WTC11 (cell line): ENCODE results near the gene BCAS1. TPM values are rescaled to one million over a fixed set of nuclear protein-coding genes. Genes with fewer than 3 reads are reported as not detected.

Experiments
- ATAC-seq: fragments of 200-7000 bp; cut with Tn5 transposase; 2 replicates; pipeline ENCODE4 v1.10.0; 2021; ENCODE audit warnings: mild to moderate bottlenecking, moderate library complexity
- CTCF ChIA-PET: fragments of 300-600 bp; sonication (Branson Sonifier 250); formaldehyde crosslinking; loops from one replicate; lab custom pipeline; 2021; ENCODE audit warnings: antibody characterized with exemption; lab: Charles Lee
- POLR2A ChIA-PET: fragments of 350-600 bp; sonication (Branson Sonifier 250); formaldehyde crosslinking; loops from one replicate; lab custom pipeline; 2021; ENCODE audit warnings: antibody characterized with exemption; lab: Charles Lee
- DNase-seq: peaks from one replicate; pipeline ENCODE4 v3.0.0; 2021; ENCODE audit warnings: low spot score
- H3K27ac Mint-ChIP-seq: 2 replicates; pipeline ENCODE4 v1.8.0; 2021; ENCODE audit warnings: mixed read lengths
- H3K27me3 Mint-ChIP-seq: 2 replicates; pipeline ENCODE4 v1.8.0; 2021; ENCODE audit warnings: low read depth, mild to moderate bottlenecking, moderate library complexity, mixed read lengths
- H3K36me3 Mint-ChIP-seq: 2 replicates; pipeline ENCODE4 v1.8.0; 2021; ENCODE audit warnings: mixed read lengths
- H3K4me1 Mint-ChIP-seq: 2 replicates; pipeline ENCODE4 v1.8.0; 2022; ENCODE audit warnings: mixed read lengths
- H3K4me3 Mint-ChIP-seq: 2 replicates; pipeline ENCODE4 v1.8.0; 2021; ENCODE audit warnings: mild to moderate bottlenecking, moderate library complexity, mixed read lengths
- H3K9me3 Mint-ChIP-seq: 2 replicates; pipeline ENCODE4 v1.8.0; 2021; ENCODE audit warnings: mixed read lengths
- ARID4B ChIP-seq: sonication (generic); formaldehyde crosslinking; IDR thresholded peaks from 2 replicates; pipeline ENCODE4 v1.8.0; 2023; ENCODE audit warnings: missing genetic modification reagents, mild to moderate bottlenecking, borderline replicate concordance
- ATF1 ChIP-seq: sonication (generic); formaldehyde crosslinking; IDR thresholded peaks from 2 replicates; pipeline ENCODE4 v1.8.1; 2023; ENCODE audit warnings: mild to moderate bottlenecking, moderate library complexity, missing genetic modification reagents
- ATF6 ChIP-seq: sonication (generic); formaldehyde crosslinking; IDR thresholded peaks from 2 replicates; pipeline ENCODE4 v1.8.1; 2023; ENCODE audit warnings: mild to moderate bottlenecking, missing genetic modification reagents
- CTCF ChIP-seq: fragments of 200-600 bp; IDR thresholded peaks from 2 replicates; pipeline ENCODE4 v1.8.0; 2022; ENCODE audit warnings: antibody characterized with exemption
- ELF4 ChIP-seq: sonication (generic); formaldehyde crosslinking; IDR thresholded peaks from 2 replicates; pipeline ENCODE4 v1.8.1; 2022; ENCODE audit warnings: low read depth, mild to moderate bottlenecking, moderate library complexity, missing genetic modification reagents
- ESRRA ChIP-seq: sonication (generic); formaldehyde crosslinking; IDR thresholded peaks from 2 replicates; pipeline ENCODE4 v1.8.1; 2022; ENCODE audit warnings: mild to moderate bottlenecking, missing genetic modification reagents, borderline replicate concordance
- FOXK1 ChIP-seq: sonication (generic); formaldehyde crosslinking; IDR thresholded peaks from 2 replicates; pipeline ENCODE4 v1.8.0; 2022; ENCODE audit warnings: mild to moderate bottlenecking, moderate library complexity, missing genetic modification reagents
- GABPB1 ChIP-seq: sonication (generic); formaldehyde crosslinking; IDR thresholded peaks from 2 replicates; pipeline ENCODE4 v1.8.1; 2023; ENCODE audit warnings: mild to moderate bottlenecking, missing genetic modification reagents
- GTF2I ChIP-seq: fragments of 250-450 bp; sonication (Bioruptor Pico); conservative IDR thresholded peaks from 2 replicates; pipeline ENCODE4 v1.4.0; 2021; ENCODE audit warnings: mild to moderate bottlenecking
- JUN ChIP-seq: sonication (generic); formaldehyde crosslinking; IDR thresholded peaks from 2 replicates; pipeline ENCODE4 v1.8.0; 2023; ENCODE audit warnings: mild to moderate bottlenecking, missing genetic modification reagents
- NFATC4 ChIP-seq: fragments of 250-450 bp; sonication (Bioruptor Pico); IDR thresholded peaks from 2 replicates; pipeline ENCODE4 v1.9.0; 2021; ENCODE audit warnings: mild to moderate bottlenecking
- NFE2L1 ChIP-seq: sonication (generic); formaldehyde crosslinking; IDR thresholded peaks from 2 replicates; pipeline ENCODE4 v1.8.1; 2023; ENCODE audit warnings: missing genetic modification reagents
- NR1H2 ChIP-seq: sonication (generic); formaldehyde crosslinking; IDR thresholded peaks from 2 replicates; pipeline ENCODE4 v1.9.0; 2021; ENCODE audit warnings: mild to moderate bottlenecking, moderate library complexity, missing genetic modification reagents
- NR3C1 ChIP-seq: sonication (generic); formaldehyde crosslinking; conservative IDR thresholded peaks from 2 replicates; pipeline ENCODE4 v1.8.1; 2023; ENCODE audit warnings: low read depth, mild to moderate bottlenecking, missing genetic modification reagents
- SMAD4 ChIP-seq: sonication (generic); formaldehyde crosslinking; IDR thresholded peaks from 2 replicates; pipeline ENCODE4 v1.8.0; 2022; ENCODE audit warnings: mild to moderate bottlenecking, missing genetic modification reagents
- SP1 ChIP-seq: sonication (generic); formaldehyde crosslinking; conservative IDR thresholded peaks from 2 replicates; pipeline ENCODE4 v1.8.1; 2022; ENCODE audit warnings: missing genetic modification reagents
- TCF7 ChIP-seq: sonication (generic); formaldehyde crosslinking; IDR thresholded peaks from 2 replicates; pipeline ENCODE4 v1.8.0; 2022; ENCODE audit warnings: mild to moderate bottlenecking, low read depth, missing genetic modification reagents, moderate library complexity
- ZNF232 ChIP-seq: sonication (generic); formaldehyde crosslinking; IDR thresholded peaks from 2 replicates; pipeline ENCODE4 v1.8.0; 2022; ENCODE audit warnings: mild to moderate bottlenecking, missing genetic modification reagents
- ZNF263 ChIP-seq: sonication (generic); formaldehyde crosslinking; IDR thresholded peaks from 2 replicates; pipeline ENCODE4 v1.8.1; 2022; ENCODE audit warnings: low read depth, mild to moderate bottlenecking, moderate library complexity, missing genetic modification reagents
- ZNF416 ChIP-seq: fragments of 250-450 bp; sonication (Bioruptor Pico); IDR thresholded peaks from 2 replicates; pipeline ENCODE4 v1.9.0; 2021; ENCODE audit warnings: mild to moderate bottlenecking, inconsistent platforms
- total RNA-seq: library from RNA; stranded (reverse); gene quantifications from 3 replicates; pipeline ENCODE4 v1.2.3, GENCODE V29; 2021
- TF ChIP-seq, protein P1 (sequence below): sonication (generic); formaldehyde crosslinking; conservative IDR thresholded peaks from 2 replicates; pipeline ENCODE4 v1.8.1; 2022; ENCODE audit warnings: mild to moderate bottlenecking, missing genetic modification reagents
- TF ChIP-seq, protein P2 (sequence below): sonication (generic); formaldehyde crosslinking; IDR thresholded peaks from 2 replicates; pipeline ENCODE4 v1.8.1; 2022; ENCODE audit warnings: mild to moderate bottlenecking, moderate library complexity, missing genetic modification reagents
- TF ChIP-seq, protein P3 (sequence below): sonication (generic); formaldehyde crosslinking; IDR thresholded peaks from 2 replicates; pipeline ENCODE4 v1.8.0; 2022; ENCODE audit warnings: missing genetic modification reagents

Gene BCAS1
- total RNA-seq, 1 experiment from 2014 or later = 0.11 TPM

DNA sequence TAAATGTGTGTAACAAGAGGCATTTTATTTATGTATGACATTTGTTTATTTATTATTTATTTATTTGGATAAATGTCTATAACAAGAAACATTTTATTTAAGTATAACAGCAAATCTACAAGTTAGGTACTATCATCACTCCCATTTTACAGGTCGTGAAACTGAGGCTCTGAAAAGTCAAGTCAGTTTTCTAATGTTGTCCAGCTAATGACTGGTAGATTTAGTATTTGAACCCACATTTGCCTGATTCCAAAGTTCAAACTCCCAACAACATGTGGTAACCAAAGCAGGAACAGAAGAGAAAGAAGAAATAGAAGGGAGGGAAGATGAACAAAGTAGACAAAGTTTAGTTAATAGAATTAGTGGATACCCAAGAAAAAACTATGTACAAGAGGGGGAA lies 32.9 kb downstream of the BCAS1 start:
- no peaks in the 10 kb centered on the region for H3K36me3 Mint-ChIP-seq
- H3K27me3 Mint-ChIP-seq = no peaks in the 10 kb centered on the region
- DNase-seq = no peak
- CTCF ChIA-PET = interaction anchor here (0.9 to 1.2 kb wide), 2 partner anchors 20 to 66 kb away, joined by 3 read pairs; no protein-coding TSS in a partner anchor
- no peak for ATAC-seq
- TF ChIP-seq TCF7 (CRISPR knock-in tag) = no peak
- TF ChIP-seq ATF6 = no peak
- TF ChIP-seq ATF1 (CRISPR knock-in tag) = no peak
- TF ChIP-seq SP1 (CRISPR knock-in tag) = no peak
- TF ChIP-seq ZNF416 (CRISPR knock-in tag) = no peak
- no peak for TF ChIP-seq NFE2L1 (CRISPR knock-in tag)
- no peak for TF ChIP-seq GTF2I (CRISPR knock-in tag)
- TF ChIP-seq, protein P1, sequence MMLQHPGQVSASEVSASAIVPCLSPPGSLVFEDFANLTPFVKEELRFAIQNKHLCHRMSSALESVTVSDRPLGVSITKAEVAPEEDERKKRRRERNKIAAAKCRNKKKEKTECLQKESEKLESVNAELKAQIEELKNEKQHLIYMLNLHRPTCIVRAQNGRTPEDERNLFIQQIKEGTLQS (CRISPR knock-in tag) = no peak
- no peak for TF ChIP-seq FOXK1 (CRISPR knock-in tag)
- TF ChIP-seq, protein P2, sequence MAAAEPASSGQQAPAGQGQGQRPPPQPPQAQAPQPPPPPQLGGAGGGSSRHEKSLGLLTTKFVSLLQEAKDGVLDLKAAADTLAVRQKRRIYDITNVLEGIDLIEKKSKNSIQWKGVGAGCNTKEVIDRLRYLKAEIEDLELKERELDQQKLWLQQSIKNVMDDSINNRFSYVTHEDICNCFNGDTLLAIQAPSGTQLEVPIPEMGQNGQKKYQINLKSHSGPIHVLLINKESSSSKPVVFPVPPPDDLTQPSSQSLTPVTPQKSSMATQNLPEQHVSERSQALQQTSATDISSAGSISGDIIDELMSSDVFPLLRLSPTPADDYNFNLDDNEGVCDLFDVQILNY (CRISPR knock-in tag) = no peak
- no peak for TF ChIP-seq SMAD4 (CRISPR knock-in tag)
- no peak for TF ChIP-seq ESRRA (CRISPR knock-in tag)
- TF ChIP-seq ZNF232 (CRISPR knock-in tag) = no peak
- no peak for TF ChIP-seq ZNF263
- TF ChIP-seq GABPB1 (CRISPR knock-in tag) = no peak
- no peak for TF ChIP-seq NR1H2 (CRISPR knock-in tag)
- no peak for TF ChIP-seq NFATC4 (CRISPR knock-in tag)
- no peak for TF ChIP-seq CTCF
- TF ChIP-seq NR3C1 (CRISPR knock-in tag) = no peak
- TF ChIP-seq, all 79 proteins: peak for 0
- H3K4me1 Mint-ChIP-seq = no peaks in the 10 kb centered on the region
- no peak overlapping the region for H3K4me3 Mint-ChIP-seq
- POLR2A ChIA-PET = no interaction called here
- no peaks in the 10 kb centered on the region for H3K9me3 Mint-ChIP-seq
- no peak overlapping the region for H3K27ac Mint-ChIP-seq

- ChIA-PET POLR2A (no interaction called here), CTCF (no interaction called here)
- H3K27me3 Mint-ChIP-seq = no peaks in the 10 kb centered on the region
- H3K4me3 Mint-ChIP-seq = no peak overlapping the region
- H3K36me3 Mint-ChIP-seq = no peaks in the 10 kb centered on the region
- peaks cover 11% of the 10 kb centered on the region for H3K4me1 Mint-ChIP-seq
- DNase-seq (no peak), ATAC-seq (no peak)
- H3K9me3 Mint-ChIP-seq = peaks cover 7% of the 10 kb centered on the region; the same call in 1 of the 2 replicates
- H3K27ac Mint-ChIP-seq = no peak overlapping the region
- TF ChIP-seq, protein P3, sequence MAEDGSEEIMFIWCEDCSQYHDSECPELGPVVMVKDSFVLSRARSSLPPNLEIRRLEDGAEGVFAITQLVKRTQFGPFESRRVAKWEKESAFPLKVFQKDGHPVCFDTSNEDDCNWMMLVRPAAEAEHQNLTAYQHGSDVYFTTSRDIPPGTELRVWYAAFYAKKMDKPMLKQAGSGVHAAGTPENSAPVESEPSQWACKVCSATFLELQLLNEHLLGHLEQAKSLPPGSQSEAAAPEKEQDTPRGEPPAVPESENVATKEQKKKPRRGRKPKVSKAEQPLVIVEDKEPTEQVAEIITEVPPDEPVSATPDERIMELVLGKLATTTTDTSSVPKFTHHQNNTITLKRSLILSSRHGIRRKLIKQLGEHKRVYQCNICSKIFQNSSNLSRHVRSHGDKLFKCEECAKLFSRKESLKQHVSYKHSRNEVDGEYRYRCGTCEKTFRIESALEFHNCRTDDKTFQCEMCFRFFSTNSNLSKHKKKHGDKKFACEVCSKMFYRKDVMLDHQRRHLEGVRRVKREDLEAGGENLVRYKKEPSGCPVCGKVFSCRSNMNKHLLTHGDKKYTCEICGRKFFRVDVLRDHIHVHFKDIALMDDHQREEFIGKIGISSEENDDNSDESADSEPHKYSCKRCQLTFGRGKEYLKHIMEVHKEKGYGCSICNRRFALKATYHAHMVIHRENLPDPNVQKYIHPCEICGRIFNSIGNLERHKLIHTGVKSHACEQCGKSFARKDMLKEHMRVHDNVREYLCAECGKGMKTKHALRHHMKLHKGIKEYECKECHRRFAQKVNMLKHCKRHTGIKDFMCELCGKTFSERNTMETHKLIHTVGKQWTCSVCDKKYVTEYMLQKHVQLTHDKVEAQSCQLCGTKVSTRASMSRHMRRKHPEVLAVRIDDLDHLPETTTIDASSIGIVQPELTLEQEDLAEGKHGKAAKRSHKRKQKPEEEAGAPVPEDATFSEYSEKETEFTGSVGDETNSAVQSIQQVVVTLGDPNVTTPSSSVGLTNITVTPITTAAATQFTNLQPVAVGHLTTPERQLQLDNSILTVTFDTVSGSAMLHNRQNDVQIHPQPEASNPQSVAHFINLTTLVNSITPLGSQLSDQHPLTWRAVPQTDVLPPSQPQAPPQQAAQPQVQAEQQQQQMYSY = no peak
- TF ChIP-seq ELF4 (CRISPR knock-in tag) (no peak), JUN (CRISPR knock-in tag) (no peak), ARID4B (no peak)
Measured at GRCh38 chr20:54029643-54030042, 40.8 kb downstream of the BCAS1 start.
